ENCODE measurements around the gene UBE2QL1. TPM values are rescaled to one million over a fixed set of nuclear protein-coding genes. Genes with fewer than 3 reads are reported as not detected.

Gene UBE2QL1
- total RNA-seq, 1 donor from 2014 or later: not detected

GRCh38 chr5:6410421-6410820, 38.2 kb upstream of the UBE2QL1 start:
- no peak overlapping the region for H3K4me3 ChIP-seq
- intact Hi-C loops (cut with DNase I): no loop called here
- peaks cover 10% of the 10 kb centered on the region for H3K27me3 ChIP-seq (ENCODE audit: low read depth)
- no peak for ATAC-seq
- H3K9me3 ChIP-seq: no peaks in the 10 kb centered on the region
- H3K27ac ChIP-seq: no peak overlapping the region
- H3K4me1 ChIP-seq: no peaks in the 10 kb centered on the region
- TF ChIP-seq CTCF (IDR thresholded peaks at IDR 0.05): no peak
- no peak for DNase-seq
- H3K36me3 ChIP-seq: no peaks in the 10 kb centered on the region

- H3K9me3 ChIP-seq: no peaks in the 10 kb centered on the region
- H3K27ac ChIP-seq: no peak overlapping the region
- no peak for TF ChIP-seq CTCF (IDR thresholded peaks at IDR 0.05)
- no peak for DNase-seq
- intact Hi-C loops (cut with DNase I): no loop called here
- H3K36me3 ChIP-seq: no peaks in the 10 kb centered on the region
- peaks cover 8% of the 10 kb centered on the region for H3K27me3 ChIP-seq (ENCODE audit: low read depth)
- no peaks in the 10 kb centered on the region for H3K4me1 ChIP-seq
- H3K4me3 ChIP-seq: no peak overlapping the region
- ATAC-seq: no peak
Measured at GRCh38 chr5:6411141-6411540, 37.5 kb upstream of the UBE2QL1 start.

GRCh38 chr5:6412811-6413210, 35.8 kb upstream of the UBE2QL1 start:
- Histone ChIP-seq H3K27ac (no peak overlapping the region), H3K4me3 (no peak overlapping the region), H3K9me3 (no peaks in the 10 kb centered on the region), H3K36me3 (no peaks in the 10 kb centered on the region), H3K27me3 (ENCODE audit: low read depth) (no peaks in the 10 kb centered on the region), H3K4me1 (no peaks in the 10 kb centered on the region)
- no peak for TF ChIP-seq CTCF (IDR thresholded peaks at IDR 0.05)
- DNase-seq (no peak), ATAC-seq (no peak)
- intact Hi-C loops (cut with DNase I): no loop called here

GRCh38 chr5:6417657-6418056, 31.0 kb upstream of the UBE2QL1 start:
- TF ChIP-seq CTCF (IDR thresholded peaks at IDR 0.05): no peak
- no peak overlapping the region for H3K27ac ChIP-seq
- no peak for ATAC-seq

GRCh38 chr5:6418679-6419276, 29.9 kb upstream of the UBE2QL1 start:
- H3K36me3 ChIP-seq: no peaks in the 10 kb centered on the region
- H3K4me3 ChIP-seq: no peak overlapping the region
- TF ChIP-seq CTCF (IDR thresholded peaks at IDR 0.05): no peak
- intact Hi-C loops (cut with DNase I): no loop called here
- no peak overlapping the region for H3K27ac ChIP-seq
- H3K4me1 ChIP-seq: no peaks in the 10 kb centered on the region
- H3K9me3 ChIP-seq: no peaks in the 10 kb centered on the region
- H3K27me3 ChIP-seq (ENCODE audit: low read depth): no peaks in the 10 kb centered on the region
- no peak for ATAC-seq
- DNase-seq: no peak

More at GRCh38 chr5:6417657-6418056, 31.0 kb upstream of the UBE2QL1 start:
- Histone ChIP-seq H3K4me3 (no peak overlapping the region), H3K27me3 (ENCODE audit: low read depth) (no peaks in the 10 kb centered on the region), H3K9me3 (no peaks in the 10 kb centered on the region), H3K36me3 (no peaks in the 10 kb centered on the region), H3K4me1 (no peaks in the 10 kb centered on the region)
- intact Hi-C loops (cut with DNase I): no loop called here
- no peak for DNase-seq
